Liver (tissue), 9 donors: Measurements from ENCODE around the gene DHCR24. TPM values are rescaled to one million over a fixed set of nuclear protein-coding genes. Genes with fewer than 3 reads are reported as not detected.
A peak's percentile ranks its signal among the peaks of the same experiment; 100 is the strongest.

Experiments
- DNase-seq: peaks from one replicate; pipeline ENCODE4 v3.0.0-alpha.2; 2017; ENCODE audit warnings: low spot score
- H3K27ac ChIP-seq, 2 donors: one replicate each; pipeline ENCODE4 v1.7.0; 2013; ENCODE audit warnings: inconsistent platforms in 2 of 2, low read length in 2 of 2, control low read depth in 1 of 2, low read depth in 1 of 2, mild to moderate bottlenecking in 1 of 2
- H3K27me3 ChIP-seq, 4 donors: one replicate each; pipeline versions ENCODE4 v1.6.1 to v1.7.0; 2013; ENCODE audit warnings: low read length in 3 of 4, inconsistent platforms in 1 of 4, mild to moderate bottlenecking in 1 of 4, moderate library complexity in 1 of 4; ENCODE audit not compliant: control insufficient read depth in 4 of 4, insufficient read depth in 4 of 4
- H3K36me3 ChIP-seq, 4 donors: one replicate each; pipeline versions ENCODE4 v1.6.1 to v1.7.0; 2013; ENCODE audit warnings: low read length in 3 of 4, mild to moderate bottlenecking in 3 of 4, low read depth in 1 of 4, moderate library complexity in 1 of 4; ENCODE audit not compliant: control insufficient read depth in 4 of 4, insufficient read depth in 3 of 4
- H3K4me1 ChIP-seq, 4 donors: one replicate each; pipeline versions ENCODE4 v1.6.1 to v1.7.0; 2013; ENCODE audit warnings: low read length in 3 of 4, mild to moderate bottlenecking in 3 of 4, moderate library complexity in 1 of 4; ENCODE audit not compliant: control insufficient read depth in 4 of 4, insufficient read depth in 4 of 4
- H3K4me3 ChIP-seq, 3 donors: one replicate each; pipeline versions ENCODE4 v1.6.1 to v1.7.0; 2013; ENCODE audit warnings: low read length in 3 of 3, control low read depth in 1 of 3, low read depth in 1 of 3, mild to moderate bottlenecking in 1 of 3
- H3K9ac ChIP-seq, 2 donors: one replicate each; pipeline ENCODE4 v1.7.0; 2013; ENCODE audit warnings: low read length in 2 of 2, mild to moderate bottlenecking in 2 of 2, moderate library complexity in 2 of 2, control low read depth in 1 of 2, low read depth in 1 of 2
- H3K9me3 ChIP-seq, 4 donors: one replicate each; pipeline versions ENCODE4 v1.6.1 to v1.7.0; 2013; ENCODE audit warnings: low read length in 3 of 4; ENCODE audit not compliant: control insufficient read depth in 4 of 4
- EGR1 ChIP-seq, 2 donors: IDR thresholded peaks; 2 replicates each; pipeline ENCODE4 v1.6.1; 2016 to 2018; ENCODE audit warnings: antibody characterized with exemption in 2 of 2, low read depth in 2 of 2
- FOXA1 ChIP-seq: IDR thresholded peaks from 2 replicates; pipeline ENCODE4 v1.6.1; 2016; ENCODE audit warnings: antibody characterized with exemption
- FOXA2 ChIP-seq: IDR thresholded peaks from 2 replicates; pipeline ENCODE4 v1.6.1; 2016; ENCODE audit warnings: antibody characterized with exemption
- HNF4A ChIP-seq, 2 donors: conservative IDR thresholded peaks; 2 replicates each; pipeline ENCODE4 v1.6.1; 2016; ENCODE audit warnings: antibody characterized with exemption in 2 of 2, mild to moderate bottlenecking in 2 of 2
- HNF4G ChIP-seq: IDR thresholded peaks from 2 replicates; pipeline ENCODE4 v1.6.1; 2016; ENCODE audit warnings: antibody characterized with exemption
- MAX ChIP-seq: IDR thresholded peaks from 2 replicates; pipeline ENCODE4 v1.6.1; 2016; ENCODE audit warnings: antibody characterized with exemption
- NR2F2 ChIP-seq: IDR thresholded peaks from 2 replicates; pipeline ENCODE4 v1.6.1; 2016; ENCODE audit warnings: antibody characterized with exemption
- RAD21 ChIP-seq, 2 donors: IDR thresholded peaks; 2 replicates each; pipeline ENCODE4 v1.6.1; 2016; ENCODE audit warnings: antibody characterized with exemption in 2 of 2, mild to moderate bottlenecking in 2 of 2
- RXRA ChIP-seq, 2 donors: IDR thresholded peaks; 2 replicates each; pipeline ENCODE4 v1.6.1; 2017 to 2018; ENCODE audit warnings: antibody characterized with exemption in 2 of 2, mild to moderate bottlenecking in 1 of 2
- SP1 ChIP-seq: IDR thresholded peaks from 2 replicates; pipeline ENCODE4 v1.6.1; 2018; ENCODE audit warnings: antibody characterized with exemption, mild to moderate bottlenecking
- TAF1 ChIP-seq: conservative IDR thresholded peaks from 2 replicates; pipeline ENCODE4 v1.6.1; 2016; ENCODE audit warnings: antibody characterized with exemption, mild to moderate bottlenecking
- YY1 ChIP-seq: IDR thresholded peaks from 2 replicates; pipeline ENCODE4 v1.6.1; 2016; ENCODE audit warnings: antibody characterized with exemption, mild to moderate bottlenecking
- WGBS: extraction: QIAGEN DNeasy Blood & Tissue Kit; methylation state at CpG from one replicate; pipeline ENCODE4 v1.1.7; 2013; 5-methylcytosine and 5-hydroxymethylcytosine counted together
- polyA plus RNA-seq, 2 donors: library from polyadenylated mRNA; stranded (reverse) in 1 of 2; unstranded in 1 of 2; fragments of 200-250 nt in 1 of 2; fragments of >200 nt in 1 of 2; fragmentation: Nextera tagmentation in 1 of 2; extraction: Ambion mirVana in 1 of 2; gene quantifications; one replicate each; pipeline versions ENCODE4 v1.2.1 to v1.2.3, GENCODE V29; 2013 to 2015
- total RNA-seq, 2 donors: library from RNA; depleted of rRNA; stranded (reverse); fragments of >200 nt; gene quantifications; one replicate each; pipeline ENCODE4 v1.2.3, GENCODE V29; 2014
- TF ChIP-seq, protein P1 (sequence below): IDR thresholded peaks from 2 replicates; pipeline ENCODE4 v1.6.1; 2016; ENCODE audit warnings: antibody characterized with exemption
- donor health status: healthy.
- donor health status: healthy.
- donor health status: healthy.
- donor health status: healthy.
- donor health status: healthy.

The DHCR24 gene
- total and polyA plus RNA-seq, 4 donors, result 271 to 815 (median 600) TPM

DNA sequence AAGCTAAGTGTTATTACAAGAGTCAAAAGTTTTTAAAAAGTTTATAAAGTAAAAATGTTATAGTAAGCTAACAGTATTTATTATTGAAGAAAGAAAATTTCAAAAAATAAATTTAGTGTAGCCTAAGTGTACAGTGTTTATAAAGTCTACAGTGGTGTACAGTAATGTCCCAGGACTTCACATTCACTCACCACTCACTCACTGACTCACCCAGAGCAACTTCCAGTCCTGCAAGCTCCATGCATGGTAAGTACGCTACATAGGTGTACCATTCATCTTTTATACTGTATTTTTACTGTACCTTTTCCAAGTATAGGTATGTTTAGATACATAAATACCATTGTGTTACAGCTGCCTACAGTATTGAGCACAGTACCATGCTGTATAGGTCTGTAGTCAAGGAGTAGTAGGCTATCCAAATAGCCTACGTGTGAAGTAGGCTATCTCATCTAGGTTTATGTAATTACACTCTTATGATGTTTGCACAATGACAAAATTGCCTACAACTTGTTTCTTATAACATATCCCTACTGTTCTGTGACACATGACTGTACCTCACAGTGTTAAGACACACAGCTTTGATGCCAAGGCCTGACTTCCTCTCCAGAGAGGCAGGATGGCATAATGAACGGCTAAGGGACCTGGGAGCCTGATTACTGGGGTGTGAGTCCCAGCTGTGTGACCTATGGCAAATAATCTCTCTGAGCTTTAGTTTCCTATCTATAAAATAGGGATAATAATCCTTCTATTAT, 12.7 kb downstream of the DHCR24 start (continued):
- TF ChIP-seq, protein P1, sequence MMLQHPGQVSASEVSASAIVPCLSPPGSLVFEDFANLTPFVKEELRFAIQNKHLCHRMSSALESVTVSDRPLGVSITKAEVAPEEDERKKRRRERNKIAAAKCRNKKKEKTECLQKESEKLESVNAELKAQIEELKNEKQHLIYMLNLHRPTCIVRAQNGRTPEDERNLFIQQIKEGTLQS, result no peak
- TF ChIP-seq MAX, result no peak
- no peak for TF ChIP-seq NR2F2
- TF ChIP-seq YY1, result no peak
- no peak for TF ChIP-seq HNF4A (conservative IDR thresholded peaks at IDR 0.05)
- no peak for TF ChIP-seq FOXA2

- no peaks in the 10 kb centered on the region for H3K9me3 ChIP-seq
- H3K9ac ChIP-seq, result no peak overlapping the region
- WGBS, result 81% methylated on average over 5 of the region's 5 CpGs
- no peaks in the 10 kb centered on the region for H3K27me3 ChIP-seq
- H3K4me3 ChIP-seq, result no peak overlapping the region
- DNase-seq, result no peak
- peak overlapping the region; percentile 17 to 55 for H3K27ac ChIP-seq
- peaks cover 11 to 64% (median 45%) of the 10 kb centered on the region in 4 donors for H3K36me3 ChIP-seq
- peaks cover 16 to 82% (median 76%) of the 10 kb centered on the region in 4 donors for H3K4me1 ChIP-seq
- TF ChIP-seq MAX, result no peak
- peak; percentile 8 for TF ChIP-seq HNF4G
Measured at GRCh38 chr1:54872036-54872331, 15.0 kb downstream of the DHCR24 start.

DNA sequence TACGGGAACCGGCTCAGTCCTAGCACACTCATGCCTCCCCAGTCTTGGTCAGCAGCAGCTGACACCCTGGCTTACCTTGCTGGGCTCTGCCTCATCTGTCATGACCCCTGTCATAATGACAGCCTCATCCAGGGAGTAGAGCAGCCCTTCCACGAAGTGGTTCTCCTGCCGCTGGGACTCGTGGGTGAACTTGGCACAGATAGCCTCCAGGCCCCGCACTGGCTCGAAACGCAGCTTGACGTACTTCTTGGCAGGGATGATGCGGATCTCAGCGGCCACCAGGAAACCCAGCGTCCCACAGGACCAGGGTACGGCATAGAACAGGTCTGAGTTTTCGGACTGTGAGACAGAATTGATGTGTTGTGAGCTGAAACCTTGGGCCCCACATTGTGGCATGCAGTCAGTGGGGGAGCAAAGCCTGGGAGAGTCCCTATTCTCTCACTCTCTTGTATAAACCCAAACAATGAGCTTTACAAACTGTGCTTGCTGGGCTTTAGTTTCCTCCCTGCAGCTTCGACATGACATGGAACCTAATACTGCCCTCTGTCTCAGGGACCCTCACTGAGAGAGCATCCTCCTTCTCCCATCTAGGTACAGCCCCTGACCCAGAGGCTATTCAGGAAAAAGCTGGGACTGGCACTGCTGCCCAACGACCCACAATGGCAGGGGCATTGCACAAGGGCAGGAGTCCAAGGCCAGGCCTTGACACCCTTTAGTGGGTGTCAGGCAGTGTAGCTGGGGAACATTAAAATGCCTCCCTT, 15.5 kb downstream of the DHCR24 start:
- peak overlapping the region; percentile 17 to 55 for H3K27ac ChIP-seq
- H3K4me1 ChIP-seq, result peaks cover 22 to 82% (median 76%) of the 10 kb centered on the region in 4 donors
- no peak overlapping the region for H3K9ac ChIP-seq
- H3K4me3 ChIP-seq, result no peak overlapping the region
- DNase-seq, result no peak
- no peaks in the 10 kb centered on the region for H3K27me3 ChIP-seq
- peaks cover 12 to 60% (median 44%) of the 10 kb centered on the region in 4 donors for H3K36me3 ChIP-seq
- TF ChIP-seq HNF4G (peak; percentile 67), YY1 (peak; percentile 23), HNF4A (conservative IDR thresholded peaks at IDR 0.05) (peak; percentile 85 to 95), NR2F2 (no peak), FOXA1 (no peak), RAD21 (IDR thresholded peaks at IDR 0.05) (no peak), RXRA (IDR thresholded peaks at IDR 0.05) (peak; percentile 73 to 74), SP1 (peak; percentile 42)
- WGBS, result 57% methylated on average over 16 of the region's 16 CpGs
- H3K9me3 ChIP-seq, result no peaks in the 10 kb centered on the region

DNA sequence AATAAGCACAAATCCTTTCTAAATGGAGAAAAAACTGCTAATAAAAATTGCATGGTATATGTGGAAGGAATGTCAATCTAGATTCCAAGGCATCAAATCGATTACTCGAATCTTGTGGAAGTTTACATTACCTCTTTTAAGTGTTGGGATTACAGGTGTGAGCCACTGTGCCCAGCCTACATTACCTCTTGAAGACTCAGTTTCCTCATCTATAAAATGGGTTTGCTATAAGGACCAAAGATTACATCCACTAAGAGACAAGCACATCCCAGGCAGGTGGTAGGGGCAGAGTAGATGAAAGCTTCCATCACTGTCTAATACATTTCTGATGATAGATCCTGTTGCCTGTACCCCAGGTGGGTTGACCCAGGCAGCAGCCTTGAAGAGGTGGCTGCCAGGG, 16.1 kb downstream of the DHCR24 start:
- no peaks in the 10 kb centered on the region for H3K27me3 ChIP-seq
- H3K36me3 ChIP-seq, result peaks cover 13 to 58% (median 44%) of the 10 kb centered on the region in 4 donors
- DNase-seq, result no peak
- peak overlapping the region; percentile 17 to 55 for H3K27ac ChIP-seq
- no peaks in the 10 kb centered on the region for H3K9me3 ChIP-seq
- no peak for TF ChIP-seq EGR1 (IDR thresholded peaks at IDR 0.05; ENCODE audit: low read depth in 2 of 2)
- no peak for TF ChIP-seq RAD21 (IDR thresholded peaks at IDR 0.05)
- TF ChIP-seq TAF1, result no peak
- no peak for TF ChIP-seq HNF4A (conservative IDR thresholded peaks at IDR 0.05)
- TF ChIP-seq, protein P1, result no peak
- H3K4me1 ChIP-seq, result peaks cover 24 to 81% (median 77%) of the 10 kb centered on the region in 4 donors
- 95% methylated on average over 2 of the region's 2 CpGs for WGBS
- H3K4me3 ChIP-seq, result no peak overlapping the region
- H3K9ac ChIP-seq, result no peak overlapping the region
